ENCODE results near the gene SPTBN4. TPM values are rescaled to one million over a fixed set of nuclear protein-coding genes. Genes with fewer than 3 reads are reported as not detected.

Gene SPTBN4
- total RNA-seq, 2 donors from 2014 or later: 1.8 to 6.3 TPM

Small RNA genes within 50 kb of the gene (small RNA-seq; reads per million reads assigned to genes)
- gene RF00017: not detected

Other genes with a start within 250 kb of the SPTBN4 start
- gene TTC9B, start 248.6 kb upstream of the SPTBN4 start, total RNA-seq: not detected
- not detected for gene CCNP, start 240.3 kb upstream of the SPTBN4 start, total RNA-seq
- gene AKT2, start 181.7 kb upstream of the SPTBN4 start, total RNA-seq: 10 to 100 TPM; 46.2 to 96.2 TPM
- 10 to 100 TPM in 1 of 2 donors, 1 to 10 TPM in 1; 3.9 to 19.8 TPM for gene C19orf47, start 118.6 kb upstream of the SPTBN4 start, total RNA-seq
- gene PLD3, start 118.3 kb upstream of the SPTBN4 start, total RNA-seq: 100 to 1,000 TPM; 155 to 162 TPM
- not detected for gene HIPK4, start 76.8 kb upstream of the SPTBN4 start, total RNA-seq
- 10 to 100 TPM in 1 of 2 donors, 1 to 10 TPM in 1; 5.7 to 14.8 TPM for gene PRX, start 53.6 kb upstream of the SPTBN4 start, total RNA-seq
- 1 to 10 TPM; 6.9 to 7.3 TPM for gene SERTAD1, start 41.0 kb upstream of the SPTBN4 start, total RNA-seq
- gene SERTAD3, start 22.7 kb upstream of the SPTBN4 start, total RNA-seq: 10 to 100 TPM in 1 of 2 donors, 1 to 10 TPM in 1; 5.7 to 10.2 TPM
- 100 to 1,000 TPM in 1 of 2 donors, 10 to 100 TPM in 1; 79.8 to 109 TPM for gene BLVRB, start 1.3 kb upstream of the SPTBN4 start, total RNA-seq
- gene SHKBP1, start 109.9 kb downstream of the SPTBN4 start, total RNA-seq: 10 to 100 TPM; 43.3 to 63.6 TPM
- 100 to 1,000 TPM in 1 of 2 donors, 10 to 100 TPM in 1; 45.1 to 195 TPM for gene LTBP4, start 134.4 kb downstream of the SPTBN4 start, total RNA-seq
- 10 to 100 TPM in 1 of 2 donors, 1 to 10 TPM in 1; 9.1 to 73.5 TPM for gene NUMBL, start 223.7 kb downstream of the SPTBN4 start, total RNA-seq
- gene COQ8B, start 249.9 kb downstream of the SPTBN4 start, total RNA-seq: 10 to 100 TPM; 29.8 to 31.3 TPM

Measured in body of pancreas (tissue), 2 donors.